Natural killer cell (primary cell): Measurements from ENCODE around the gene FAM25A. TPM values are rescaled to one million over a fixed set of nuclear protein-coding genes. Genes with fewer than 3 reads are reported as not detected.
A peak's percentile ranks its signal among the peaks of the same experiment; 100 is the strongest.

Experiments used
- ATAC-seq, 3 donors: fragments of 150-1000 bp in 2 of 3; fragments of 200-7000 bp in 1 of 3; cut with Tn5 transposase; 1 replicate in 1 of 3; 2 replicates in 2 of 3; pipeline ENCODE4 v1.10.0; 2021; ENCODE audit warnings: mild to moderate bottlenecking in 2 of 3, moderate library complexity in 2 of 3
- DNase-seq, 2 donors: peaks; one replicate each; pipeline versions ENCODE4 v3.0.0 to v3.0.0-alpha.2; 2013 to 2021; ENCODE audit warnings: mixed read lengths in 1 of 2
- H3K27ac ChIP-seq: one replicate; pipeline ENCODE4 v1.5.1; 2013; ENCODE audit warnings: mild to moderate bottlenecking, low read length
- H3K27me3 ChIP-seq: one replicate; pipeline ENCODE4 v1.6.1; 2013; ENCODE audit warnings: low read length; ENCODE audit not compliant: control insufficient read depth, insufficient read depth
- H3K36me3 ChIP-seq: one replicate; pipeline ENCODE4 v1.6.1; 2013; ENCODE audit warnings: low read length; ENCODE audit not compliant: control insufficient read depth, insufficient read depth
- H3K4me1 ChIP-seq: one replicate; pipeline ENCODE4 v1.6.1; 2013; ENCODE audit warnings: low read length; ENCODE audit not compliant: control insufficient read depth, insufficient read depth
- H3K4me3 ChIP-seq: one replicate; pipeline ENCODE4 v1.5.1; 2013; ENCODE audit warnings: low read length
- H3K9me3 ChIP-seq: one replicate; pipeline ENCODE4 v1.6.1; 2013; ENCODE audit warnings: low read length; ENCODE audit not compliant: control insufficient read depth, insufficient read depth
- H3K27ac Mint-ChIP-seq, 2 donors: one replicate each; pipeline ENCODE4 v1.8.0; 2022; ENCODE audit warnings: mild to moderate bottlenecking in 2 of 2, mixed read lengths in 2 of 2, moderate library complexity in 1 of 2
- H3K27me3 Mint-ChIP-seq, 2 donors: one replicate each; pipeline ENCODE4 v1.8.0; 2022; ENCODE audit warnings: low read depth in 2 of 2, mixed read lengths in 2 of 2
- H3K36me3 Mint-ChIP-seq: one replicate; pipeline ENCODE4 v1.8.0; 2022; ENCODE audit warnings: mixed read lengths
- H3K4me1 Mint-ChIP-seq, 2 donors: one replicate each; pipeline ENCODE4 v1.8.0; 2022; ENCODE audit warnings: mixed read lengths in 2 of 2
- H3K4me3 Mint-ChIP-seq: one replicate; pipeline ENCODE4 v1.8.0; 2022; ENCODE audit warnings: mild to moderate bottlenecking, moderate library complexity, mixed read lengths
- H3K9me3 Mint-ChIP-seq, 2 donors: one replicate each; pipeline ENCODE4 v1.8.0; 2022; ENCODE audit warnings: mixed read lengths in 2 of 2
- CTCF ChIP-seq: fragments of 200-600 bp; IDR thresholded peaks from one replicate; pipeline ENCODE4 v1.8.0; 2022; ENCODE audit warnings: antibody characterized with exemption
- WGBS: methylation state at CpG from one replicate; pipeline ENCODE4 v1.1.7; 2013; ENCODE audit warnings: missing lambda C conversion rate; ENCODE audit not compliant: insufficient coverage; 5-methylcytosine and 5-hydroxymethylcytosine counted together
- intact Hi-C: fragments of 100-400 bp; cut with micrococcal nuclease; formaldehyde crosslinking; loops from one replicate; pipeline ENCODE4 v1.14.2; 2022
- total RNA-seq, 4 donors: library from RNA; stranded (reverse); fragments of 120-200 nt in 1 of 4; gene quantifications; one replicate each; pipeline versions ENCODE4 v1.2.3 to v1.2.4, GENCODE V29; 2013 to 2022

FAM25A gene
- total RNA-seq, 3 donors from 2014 or later (not counting 1 experiment from before 2014, with no cell fraction given): not detected

GRCh38 chr10:87060280-87060928 lies 40.3 kb downstream of the FAM25A start:
- Mint-ChIP-seq H3K9me3 (no peaks in the 10 kb centered on the region), H3K4me3 (no peak overlapping the region), H3K36me3 (no peaks in the 10 kb centered on the region), H3K27me3 (no peaks in the 10 kb centered on the region), H3K4me1 (no peaks in the 10 kb centered on the region), H3K27ac (peak overlapping the region in 1 of 2 donors; percentile 22)
- H3K4me3 ChIP-seq: no peak overlapping the region
- intact Hi-C loops: no loop called here
- ATAC-seq (no peak), DNase-seq (no peak)
- no peaks in the 10 kb centered on the region for H3K27me3 ChIP-seq
- no peaks in the 10 kb centered on the region for H3K4me1 ChIP-seq
- 97% methylated on average over 6 of the region's 6 CpGs for WGBS
- H3K36me3 ChIP-seq: peaks cover 69% of the 10 kb centered on the region
- no peak for TF ChIP-seq CTCF
- H3K9me3 ChIP-seq: no peaks in the 10 kb centered on the region
- H3K27ac ChIP-seq: no peak overlapping the region

GRCh38 chr10:87064651-87065050 lies 44.6 kb downstream of the FAM25A start:
- Mint-ChIP-seq H3K27ac (no peak overlapping the region), H3K4me1 (no peaks in the 10 kb centered on the region), H3K36me3 (peaks cover 12% of the 10 kb centered on the region), H3K4me3 (no peak overlapping the region), H3K9me3 (no peaks in the 10 kb centered on the region), H3K27me3 (no peaks in the 10 kb centered on the region)
- 76% methylated on average over 5 of the region's 5 CpGs for WGBS
- intact Hi-C loops: no loop called here
- no peak overlapping the region for H3K4me3 ChIP-seq
- H3K9me3 ChIP-seq: no peaks in the 10 kb centered on the region
- no peak for ATAC-seq
- TF ChIP-seq CTCF: no peak
- no peaks in the 10 kb centered on the region for H3K27me3 ChIP-seq
- peaks cover 78% of the 10 kb centered on the region for H3K36me3 ChIP-seq
- H3K4me1 ChIP-seq: no peaks in the 10 kb centered on the region
- no peak for DNase-seq
- H3K27ac ChIP-seq: no peak overlapping the region

DNA sequence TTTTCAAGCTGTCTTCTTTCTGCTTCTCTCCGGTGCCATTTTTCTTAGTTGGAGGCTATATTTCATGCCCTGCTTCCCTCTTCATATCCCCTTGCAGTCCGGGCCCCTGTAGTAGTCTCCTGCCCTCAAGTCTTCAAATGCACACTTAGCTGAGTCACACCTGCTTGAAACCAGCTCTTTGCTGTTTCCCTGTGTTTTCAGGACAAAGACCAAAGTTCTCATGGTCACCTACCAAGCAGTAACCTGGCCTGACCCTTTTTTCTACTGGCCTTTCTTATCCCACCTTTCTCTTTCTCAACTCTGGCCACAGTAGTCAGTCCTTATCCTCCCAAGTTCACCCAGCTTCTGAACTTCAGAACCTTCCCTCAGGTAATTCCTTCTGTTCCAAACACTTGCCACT lies 46.1 kb downstream of the FAM25A start:
- Mint-ChIP-seq H3K4me1 (no peaks in the 10 kb centered on the region), H3K36me3 (peaks cover 12% of the 10 kb centered on the region), H3K9me3 (no peaks in the 10 kb centered on the region), H3K27ac (peak overlapping the region; percentile 4 to 5), H3K4me3 (no peak overlapping the region), H3K27me3 (no peaks in the 10 kb centered on the region)
- DNase-seq (no peak), ATAC-seq (no peak)
- Histone ChIP-seq H3K9me3 (no peaks in the 10 kb centered on the region), H3K27ac (no peak overlapping the region), H3K4me1 (no peaks in the 10 kb centered on the region), H3K36me3 (peaks cover 70% of the 10 kb centered on the region), H3K27me3 (no peaks in the 10 kb centered on the region), H3K4me3 (no peak overlapping the region)
- TF ChIP-seq CTCF: no peak
- 100% methylated on average over 2 of the region's 2 CpGs for WGBS
- intact Hi-C loops: no loop called here

DNA sequence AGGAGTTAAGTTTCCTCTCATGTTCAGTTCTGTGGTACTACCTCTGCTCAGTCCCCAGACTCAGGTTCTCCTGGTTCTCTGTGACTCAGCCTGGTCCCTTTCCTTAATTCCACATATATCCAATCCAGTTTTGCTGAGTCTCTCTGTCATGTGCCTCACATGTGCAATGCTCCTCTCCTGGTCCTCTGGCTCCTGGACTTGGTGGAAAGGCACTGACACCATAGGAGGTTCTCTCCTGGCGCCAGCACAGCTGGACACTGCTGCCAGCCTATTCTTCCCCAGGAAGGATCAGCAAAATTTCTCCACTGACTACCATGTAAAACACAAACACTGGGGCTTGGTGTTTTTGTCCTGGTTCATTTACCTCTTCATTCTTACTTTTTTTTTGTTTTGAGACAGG lies 46.8 kb downstream of the FAM25A start:
- DNase-seq (no peak), ATAC-seq (no peak)
- Mint-ChIP-seq H3K36me3 (peaks cover 18% of the 10 kb centered on the region), H3K27me3 (no peaks in the 10 kb centered on the region), H3K4me1 (no peaks in the 10 kb centered on the region), H3K27ac (peak overlapping the region in 1 of 2 donors; percentile 4), H3K4me3 (no peak overlapping the region), H3K9me3 (no peaks in the 10 kb centered on the region)
- intact Hi-C loops: no loop called here
- no peaks in the 10 kb centered on the region for H3K9me3 ChIP-seq
- 100% methylated on average over 1 of the region's 1 CpG for WGBS
- H3K27ac ChIP-seq: no peak overlapping the region
- no peaks in the 10 kb centered on the region for H3K27me3 ChIP-seq
- H3K36me3 ChIP-seq: peaks cover 70% of the 10 kb centered on the region
- TF ChIP-seq CTCF: no peak
- no peak overlapping the region for H3K4me3 ChIP-seq
- no peaks in the 10 kb centered on the region for H3K4me1 ChIP-seq
